ENCODE measurements around the gene CLIC4.
"Not testable (repeated sequence)": the region's sequence is repeated elsewhere in the genome, so short reads cannot be mapped to it uniquely, and the experiment has no call there.

CLIC4 gene

DNA sequence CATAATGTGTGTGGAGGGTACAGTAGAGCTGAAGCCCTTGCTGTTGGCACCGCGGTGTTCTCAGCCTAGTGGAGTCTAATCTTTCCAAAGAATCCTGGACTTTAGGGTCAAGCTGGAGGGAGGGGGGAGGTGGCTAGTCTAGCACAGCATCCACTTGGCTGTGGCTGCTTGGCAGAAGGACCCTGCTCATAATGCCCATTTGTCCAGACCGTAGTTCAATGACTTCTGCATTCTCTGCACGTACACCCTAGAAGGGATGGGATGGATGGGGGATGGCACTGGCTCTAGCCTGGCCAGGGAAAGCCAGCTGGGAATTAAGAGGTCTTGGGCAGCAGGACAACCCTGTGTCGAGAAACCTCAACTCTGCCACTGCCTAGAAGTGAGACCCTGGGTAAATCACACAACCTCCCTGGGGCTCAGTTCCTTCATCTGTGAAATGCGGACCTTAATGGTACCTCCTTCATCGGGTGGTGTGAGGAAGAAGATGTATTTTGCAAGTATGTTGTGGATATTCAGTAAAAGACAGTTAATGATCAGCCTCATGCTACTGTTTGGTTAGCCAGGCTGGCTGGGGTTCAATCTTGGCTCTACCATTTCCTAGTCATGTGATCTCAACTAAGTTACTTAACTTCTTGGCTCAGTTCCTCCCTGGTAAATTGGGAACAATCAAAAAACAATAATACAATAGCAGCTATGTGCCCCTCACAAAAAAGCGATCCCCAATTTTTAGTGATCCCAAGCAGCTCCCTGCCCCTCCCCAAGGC, 27.2 kb upstream of the CLIC4 start:
- Mint-ChIP-seq H3K27ac (no peak overlapping the region), H3K4me1 (peaks cover 10% of the 10 kb centered on the region), H3K9me3 (peaks cover 9% of the 10 kb centered on the region), H3K4me3 (no peak overlapping the region), H3K36me3 (ENCODE audit: low read depth) (no peaks in the 10 kb centered on the region), H3K27me3 (ENCODE audit: low read depth, poor library complexity) (no peaks in the 10 kb centered on the region)
- no peak for DNase-seq
- TF ChIP-seq, protein P1, sequence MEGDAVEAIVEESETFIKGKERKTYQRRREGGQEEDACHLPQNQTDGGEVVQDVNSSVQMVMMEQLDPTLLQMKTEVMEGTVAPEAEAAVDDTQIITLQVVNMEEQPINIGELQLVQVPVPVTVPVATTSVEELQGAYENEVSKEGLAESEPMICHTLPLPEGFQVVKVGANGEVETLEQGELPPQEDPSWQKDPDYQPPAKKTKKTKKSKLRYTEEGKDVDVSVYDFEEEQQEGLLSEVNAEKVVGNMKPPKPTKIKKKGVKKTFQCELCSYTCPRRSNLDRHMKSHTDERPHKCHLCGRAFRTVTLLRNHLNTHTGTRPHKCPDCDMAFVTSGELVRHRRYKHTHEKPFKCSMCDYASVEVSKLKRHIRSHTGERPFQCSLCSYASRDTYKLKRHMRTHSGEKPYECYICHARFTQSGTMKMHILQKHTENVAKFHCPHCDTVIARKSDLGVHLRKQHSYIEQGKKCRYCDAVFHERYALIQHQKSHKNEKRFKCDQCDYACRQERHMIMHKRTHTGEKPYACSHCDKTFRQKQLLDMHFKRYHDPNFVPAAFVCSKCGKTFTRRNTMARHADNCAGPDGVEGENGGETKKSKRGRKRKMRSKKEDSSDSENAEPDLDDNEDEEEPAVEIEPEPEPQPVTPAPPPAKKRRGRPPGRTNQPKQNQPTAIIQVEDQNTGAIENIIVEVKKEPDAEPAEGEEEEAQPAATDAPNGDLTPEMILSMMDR (IDR thresholded peaks at IDR 0.05): no peak

DNA sequence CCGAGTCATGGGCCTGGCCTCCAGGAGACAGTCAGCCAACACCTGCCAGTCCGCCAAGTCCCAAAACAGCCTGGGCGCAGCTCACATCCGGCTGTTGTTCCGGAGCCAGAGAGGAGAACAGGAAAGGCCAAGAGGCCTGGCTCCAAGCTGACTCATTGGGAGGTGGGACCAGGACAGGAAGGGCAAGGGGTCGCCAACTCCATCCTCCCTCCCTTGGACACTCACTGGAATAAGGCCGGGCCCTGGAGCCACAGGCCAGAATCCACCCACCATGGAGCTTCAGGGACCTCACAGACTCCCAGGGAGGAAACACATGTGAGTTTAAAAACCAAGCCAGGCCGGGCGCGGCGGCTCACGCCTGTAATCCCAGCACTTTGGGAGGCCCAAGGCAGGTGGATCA, 25.1 kb upstream of the CLIC4 start:
- H3K4me1 Mint-ChIP-seq: peaks cover 22% of the 10 kb centered on the region
- H3K9me3 Mint-ChIP-seq: peaks cover 9% of the 10 kb centered on the region
- H3K4me3 Mint-ChIP-seq: no peak overlapping the region
- TF ChIP-seq, protein P1 (IDR thresholded peaks at IDR 0.05): no peak
- H3K27ac Mint-ChIP-seq: no peak overlapping the region
- H3K36me3 Mint-ChIP-seq (ENCODE audit: low read depth): no peaks in the 10 kb centered on the region
- DNase-seq: no peak
- no peaks in the 10 kb centered on the region for H3K27me3 Mint-ChIP-seq (ENCODE audit: low read depth, poor library complexity)

DNA sequence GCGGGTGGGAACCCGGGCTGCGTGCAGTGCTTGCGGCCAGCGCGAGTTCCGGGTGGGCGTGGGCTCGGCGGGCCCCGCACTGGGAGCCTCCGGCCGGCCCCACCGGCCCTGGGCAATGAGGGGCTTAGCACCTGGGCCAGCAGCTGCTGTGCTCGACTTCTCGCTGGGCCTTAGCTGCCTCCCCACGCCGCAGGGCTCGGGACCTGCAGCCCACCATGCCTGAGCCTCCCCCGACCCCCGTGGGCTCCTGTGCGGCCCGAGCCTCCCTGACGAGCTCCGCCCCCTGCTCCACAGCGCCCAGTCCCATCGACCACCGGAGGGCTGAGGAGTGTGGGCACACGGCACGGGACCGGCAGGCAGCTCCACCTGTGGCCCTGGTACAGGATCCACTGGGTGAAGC, 23.7 kb upstream of the CLIC4 start:
- Mint-ChIP-seq H3K27ac (no peak overlapping the region), H3K4me3 (no peak overlapping the region), H3K4me1 (peaks cover 33% of the 10 kb centered on the region), H3K27me3 (ENCODE audit: low read depth, poor library complexity) (no peaks in the 10 kb centered on the region), H3K9me3 (peaks cover 9% of the 10 kb centered on the region), H3K36me3 (ENCODE audit: low read depth) (no peaks in the 10 kb centered on the region)
- DNase-seq: no peak
- TF ChIP-seq, protein P1 (IDR thresholded peaks at IDR 0.05): no peak

DNA sequence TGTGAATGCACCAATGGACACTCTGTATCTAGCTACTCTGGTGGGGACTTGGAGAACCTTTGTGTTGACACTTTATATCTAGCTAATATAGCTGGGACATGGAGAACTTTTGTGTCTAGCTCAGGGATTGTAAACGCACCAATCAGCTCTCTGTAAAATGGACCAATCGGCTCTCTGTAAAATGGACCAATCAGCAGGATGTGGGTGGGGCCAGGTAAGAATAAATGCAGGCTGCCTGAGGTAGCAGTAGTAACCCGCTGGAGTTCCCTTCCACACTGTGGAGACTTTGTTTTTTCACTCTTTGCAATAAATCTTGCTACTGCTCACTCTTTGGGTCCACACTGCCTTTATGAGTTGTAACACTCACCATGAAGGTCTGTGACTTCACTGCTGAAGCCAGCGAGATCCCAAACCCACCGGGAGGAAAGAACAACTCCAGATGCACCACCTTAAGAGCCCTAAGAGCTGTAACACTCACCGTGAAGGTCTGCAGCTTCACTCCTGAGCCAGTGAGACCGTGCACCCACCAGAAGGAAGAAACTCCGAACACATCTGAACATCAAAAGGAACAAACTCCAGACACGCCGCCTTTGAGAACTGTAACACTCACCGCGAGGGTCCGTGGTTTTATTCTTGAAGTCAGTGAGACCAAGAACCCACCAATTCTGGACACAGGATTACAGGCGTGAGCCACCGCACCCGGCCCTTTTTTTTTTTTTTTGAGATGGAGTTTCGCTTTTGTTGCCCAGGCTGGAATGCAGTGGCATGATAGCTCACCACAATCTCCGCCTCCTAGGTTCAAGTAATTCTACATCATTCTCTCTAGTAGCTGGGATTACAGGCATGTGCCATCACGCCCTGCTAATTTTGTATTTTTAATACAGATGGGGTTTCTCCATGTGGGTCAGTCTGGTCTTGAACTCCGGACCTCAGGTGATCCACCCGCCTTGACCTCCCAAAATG, 22.9 kb upstream of the CLIC4 start:
- not testable (repeated sequence) for DNase-seq; H3K27me3 Mint-ChIP-seq (ENCODE audit: low read depth, poor library complexity); H3K4me3 Mint-ChIP-seq; H3K9me3 Mint-ChIP-seq; H3K36me3 Mint-ChIP-seq (ENCODE audit: low read depth)
- peak overlapping the region; percentile 87 for H3K27ac Mint-ChIP-seq
- H3K4me1 Mint-ChIP-seq: peaks cover 41% of the 10 kb centered on the region

DNA sequence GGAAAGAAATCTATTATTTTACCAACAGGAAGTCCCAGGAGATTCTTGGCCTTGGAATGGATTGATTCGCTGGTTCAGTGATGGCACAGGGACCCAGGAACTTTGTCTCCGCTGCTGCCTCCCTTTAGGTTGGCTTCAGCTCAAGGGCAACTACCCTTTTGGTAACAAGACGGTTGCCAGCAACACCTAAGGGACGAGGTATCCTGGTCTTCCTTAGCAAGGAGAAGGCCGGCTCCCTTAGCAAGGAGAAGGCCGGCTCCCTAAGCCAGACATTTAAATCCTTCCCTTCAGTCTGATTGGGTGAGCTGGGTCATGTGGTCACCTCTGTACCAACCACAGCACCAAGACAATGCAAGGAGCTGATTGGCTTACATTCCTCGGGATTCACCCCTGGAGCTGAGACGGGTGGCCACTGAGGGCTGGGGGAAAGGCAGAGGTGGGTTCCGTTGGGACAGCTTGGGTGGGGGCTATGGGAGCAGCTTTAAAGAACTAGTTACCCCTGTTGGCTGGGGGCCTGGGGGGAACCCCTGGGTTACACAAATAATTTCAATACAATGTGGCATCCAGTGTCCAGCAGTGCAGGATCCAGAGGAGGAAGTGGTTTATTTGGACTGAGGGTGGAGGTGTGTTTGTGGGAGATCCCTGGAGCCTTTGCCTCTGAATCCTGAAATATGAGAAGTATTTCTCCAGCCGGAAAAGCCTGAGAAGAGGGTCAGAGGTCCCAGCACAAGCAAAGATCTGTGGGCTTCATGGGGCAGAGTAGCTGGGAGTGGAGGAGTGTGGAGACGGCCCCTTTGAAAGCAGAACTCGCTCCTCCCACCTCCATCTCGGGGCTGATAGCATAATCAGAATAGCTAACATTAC, 20.7 kb upstream of the CLIC4 start:
- H3K36me3 Mint-ChIP-seq (ENCODE audit: low read depth): no peaks in the 10 kb centered on the region
- peak; percentile 61 for DNase-seq
- H3K9me3 Mint-ChIP-seq: peaks cover 9% of the 10 kb centered on the region
- peak overlapping the region; percentile 61 for H3K4me3 Mint-ChIP-seq
- peaks cover 50% of the 10 kb centered on the region for H3K4me1 Mint-ChIP-seq
- TF ChIP-seq, protein P1 (IDR thresholded peaks at IDR 0.05): no peak
- peak overlapping the region; percentile 100 for H3K27ac Mint-ChIP-seq
- no peaks in the 10 kb centered on the region for H3K27me3 Mint-ChIP-seq (ENCODE audit: low read depth, poor library complexity)
